Peyer's patch (tissue), 4 donors: Measurements from ENCODE around the gene MBNL2. TPM values are rescaled to one million over a fixed set of nuclear protein-coding genes. Genes with fewer than 3 reads are reported as not detected.

Experiments used
- DNase-seq, 3 donors: peaks; one replicate each; pipeline ENCODE4 v3.0.0-alpha.2; 2017 to 2019
- H3K27ac ChIP-seq, 4 donors: fragments of 200-600 bp; sonication (generic); one replicate each; pipeline ENCODE4 v1.5.1; 2016 to 2019
- H3K27me3 ChIP-seq, 2 donors: fragments of 200-600 bp; sonication (generic); one replicate each; pipeline ENCODE4 v1.5.1; 2019
- H3K36me3 ChIP-seq, 3 donors: fragments of 200-600 bp; sonication (generic); one replicate each; pipeline ENCODE4 v1.5.1; 2016 to 2019
- H3K4me1 ChIP-seq, 4 donors: fragments of 200-600 bp; sonication (generic); one replicate each; pipeline ENCODE4 v1.5.1; 2016 to 2019
- H3K4me3 ChIP-seq, 4 donors: fragments of 200-600 bp; sonication (generic); 1 replicate in 3 of 4; 2 replicates in 1 of 4; pipeline ENCODE4 v1.5.1; 2016 to 2019; ENCODE audit warnings: mild to moderate bottlenecking in 1 of 4
- H3K9me3 ChIP-seq, 4 donors: fragments of 200-600 bp; sonication (generic); one replicate each; pipeline ENCODE4 v1.5.1; 2016 to 2019; ENCODE audit warnings: mild to moderate bottlenecking in 1 of 4
- POLR2A ChIP-seq, 2 donors: fragments of 450-650 bp; IDR thresholded peaks; one replicate each; pipeline ENCODE4 v1.5.1; 2017; ENCODE audit warnings: antibody characterized with exemption in 2 of 2, mild to moderate bottlenecking in 2 of 2, moderate library complexity in 2 of 2
- total RNA-seq, 4 donors: library from RNA; depleted of rRNA; stranded (reverse); fragments of >200 nt; gene quantifications; one replicate each; pipeline ENCODE4 v1.1.0, GENCODE V29; 2016
- TF ChIP-seq, protein P1 (sequence below), 6 experiments: fragments of 450-650 bp in 4 of 6; fragments of 200-600 bp in 2 of 6; sonication (generic) in 1 of 6; IDR thresholded peaks; one replicate each; pipeline ENCODE4 v1.5.1; 2017 to 2019; ENCODE audit warnings: antibody characterized with exemption in 6 of 6, mild to moderate bottlenecking in 3 of 6, moderate library complexity in 1 of 6

Gene MBNL2
- total RNA-seq, 4 donors from 2014 or later: 27.0 to 44.6 (median 36.3) TPM

- no peak for DNase-seq
- Histone ChIP-seq H3K36me3 (no peaks in the 10 kb centered on the region), H3K9me3 (no peaks in the 10 kb centered on the region), H3K27ac (no peak overlapping the region), H3K4me3 (no peak overlapping the region), H3K27me3 (no peaks in the 10 kb centered on the region), H3K4me1 (no peaks in the 10 kb centered on the region)
- TF ChIP-seq, protein P1, sequence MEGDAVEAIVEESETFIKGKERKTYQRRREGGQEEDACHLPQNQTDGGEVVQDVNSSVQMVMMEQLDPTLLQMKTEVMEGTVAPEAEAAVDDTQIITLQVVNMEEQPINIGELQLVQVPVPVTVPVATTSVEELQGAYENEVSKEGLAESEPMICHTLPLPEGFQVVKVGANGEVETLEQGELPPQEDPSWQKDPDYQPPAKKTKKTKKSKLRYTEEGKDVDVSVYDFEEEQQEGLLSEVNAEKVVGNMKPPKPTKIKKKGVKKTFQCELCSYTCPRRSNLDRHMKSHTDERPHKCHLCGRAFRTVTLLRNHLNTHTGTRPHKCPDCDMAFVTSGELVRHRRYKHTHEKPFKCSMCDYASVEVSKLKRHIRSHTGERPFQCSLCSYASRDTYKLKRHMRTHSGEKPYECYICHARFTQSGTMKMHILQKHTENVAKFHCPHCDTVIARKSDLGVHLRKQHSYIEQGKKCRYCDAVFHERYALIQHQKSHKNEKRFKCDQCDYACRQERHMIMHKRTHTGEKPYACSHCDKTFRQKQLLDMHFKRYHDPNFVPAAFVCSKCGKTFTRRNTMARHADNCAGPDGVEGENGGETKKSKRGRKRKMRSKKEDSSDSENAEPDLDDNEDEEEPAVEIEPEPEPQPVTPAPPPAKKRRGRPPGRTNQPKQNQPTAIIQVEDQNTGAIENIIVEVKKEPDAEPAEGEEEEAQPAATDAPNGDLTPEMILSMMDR (IDR thresholded peaks at IDR 0.05): no peak
- TF ChIP-seq POLR2A (IDR thresholded peaks at IDR 0.05): no peak
Observed at GRCh38 chr13:97212004-97212403, 10.1 kb upstream of the MBNL2 start.

DNA sequence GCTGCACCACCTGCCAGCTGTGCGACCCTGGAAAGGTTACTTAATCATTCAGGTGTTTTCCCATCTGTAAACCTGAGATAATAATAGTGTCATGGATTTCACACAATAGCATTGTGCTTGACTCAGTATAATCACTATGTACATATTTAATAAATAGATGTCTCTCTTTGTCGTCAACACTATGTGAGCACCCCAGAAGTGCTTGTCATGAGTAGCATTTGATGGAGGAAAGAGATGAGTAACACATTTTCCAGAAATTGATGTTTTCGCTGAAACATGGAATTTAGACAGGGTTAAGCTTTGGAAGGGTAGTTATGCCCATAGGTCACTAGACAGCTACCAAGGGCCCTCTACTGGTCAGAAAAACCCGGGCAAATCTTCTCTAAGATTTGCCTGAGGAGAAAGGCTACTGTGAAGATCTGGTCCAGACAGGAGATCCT lies 9.5 kb upstream of the MBNL2 start:
- H3K36me3 ChIP-seq: no peaks in the 10 kb centered on the region
- no peak overlapping the region for H3K4me3 ChIP-seq
- peak in 1 of 3 donors; percentile 63 for DNase-seq
- H3K27me3 ChIP-seq: no peaks in the 10 kb centered on the region
- H3K27ac ChIP-seq: no peak overlapping the region
- no peak for TF ChIP-seq POLR2A (IDR thresholded peaks at IDR 0.05)
- TF ChIP-seq, protein P1 (IDR thresholded peaks at IDR 0.05): peak in 4 of 6 experiments; percentile 21 to 67 (median 62)
- no peaks in the 10 kb centered on the region for H3K9me3 ChIP-seq
- H3K4me1 ChIP-seq: no peaks in the 10 kb centered on the region

DNA sequence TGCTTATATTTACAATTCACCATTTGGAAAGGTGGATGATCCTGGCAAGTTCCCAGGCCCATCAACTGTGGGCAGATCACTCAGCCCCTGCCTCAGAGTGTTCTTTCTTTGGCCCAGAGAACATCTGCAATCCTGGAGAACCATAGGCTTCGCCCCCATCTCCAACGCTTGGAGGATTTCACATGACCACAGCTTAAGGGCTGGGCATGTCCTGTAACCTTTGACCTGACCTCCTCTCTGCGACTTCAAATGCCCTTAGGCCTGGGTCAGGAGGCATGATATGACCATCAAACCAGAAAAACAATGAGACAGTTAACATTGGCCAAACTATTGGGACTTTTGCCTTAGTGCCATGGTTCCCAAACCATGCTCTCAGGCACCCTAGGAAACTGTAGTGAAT lies 7.2 kb upstream of the MBNL2 start:
- Histone ChIP-seq H3K9me3 (no peaks in the 10 kb centered on the region), H3K27ac (no peak overlapping the region), H3K27me3 (no peaks in the 10 kb centered on the region), H3K4me1 (no peaks in the 10 kb centered on the region), H3K36me3 (no peaks in the 10 kb centered on the region), H3K4me3 (no peak overlapping the region)
- no peak for DNase-seq
- TF ChIP-seq POLR2A (IDR thresholded peaks at IDR 0.05): no peak
- TF ChIP-seq, protein P1 (IDR thresholded peaks at IDR 0.05): no peak

DNA sequence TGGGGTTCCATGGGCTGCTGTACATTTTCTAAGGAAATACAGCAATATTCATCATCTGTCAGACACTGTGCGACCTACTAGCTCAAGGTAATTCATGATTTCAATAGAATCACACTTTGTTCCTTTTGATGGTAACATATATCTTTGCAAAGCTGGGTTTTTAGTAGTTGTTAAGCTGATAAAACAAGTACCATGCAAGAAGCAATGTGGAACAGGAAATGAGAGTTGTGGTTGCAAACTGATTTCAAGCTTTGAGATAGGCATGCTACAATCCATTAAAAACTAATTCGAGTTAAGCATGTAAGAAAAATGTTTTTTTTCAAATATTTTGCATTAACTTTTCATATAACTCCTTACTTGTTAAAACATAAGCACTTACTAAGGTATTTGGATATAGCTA lies 6.8 kb upstream of the MBNL2 start:
- no peak overlapping the region for H3K27ac ChIP-seq
- H3K27me3 ChIP-seq: no peaks in the 10 kb centered on the region
- H3K4me3 ChIP-seq: no peak overlapping the region
- H3K9me3 ChIP-seq: no peaks in the 10 kb centered on the region
- no peaks in the 10 kb centered on the region for H3K4me1 ChIP-seq
- no peak for DNase-seq
- TF ChIP-seq POLR2A (IDR thresholded peaks at IDR 0.05): no peak
- TF ChIP-seq, protein P1 (IDR thresholded peaks at IDR 0.05): no peak
- no peaks in the 10 kb centered on the region for H3K36me3 ChIP-seq

DNA sequence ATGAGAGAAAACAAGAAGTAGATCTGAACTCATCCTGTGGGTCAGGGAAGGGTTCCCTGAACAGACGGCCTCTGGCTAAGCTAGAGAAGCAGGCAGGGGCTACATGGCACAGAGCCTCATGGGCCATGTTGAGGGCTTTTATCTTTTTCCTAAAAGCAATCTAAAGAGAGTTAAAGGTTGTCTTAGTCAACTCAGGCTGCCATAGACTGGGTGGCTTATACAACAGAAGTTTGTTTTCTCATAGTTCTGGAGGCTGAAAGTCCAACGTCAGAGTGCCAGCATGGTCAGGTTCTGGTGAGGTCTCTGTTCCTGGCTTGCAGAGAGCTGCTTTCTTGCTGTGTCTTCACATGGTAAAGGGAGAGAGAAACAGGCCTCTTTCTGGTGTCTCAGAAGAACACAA lies 2.9 kb upstream of the MBNL2 start:
- peaks cover 0 to 9% (median 0%) of the 10 kb centered on the region in 4 donors for H3K4me1 ChIP-seq
- TF ChIP-seq POLR2A (IDR thresholded peaks at IDR 0.05): no peak
- TF ChIP-seq, protein P1 (IDR thresholded peaks at IDR 0.05): no peak
- no peaks in the 10 kb centered on the region for H3K9me3 ChIP-seq
- no peak overlapping the region for H3K4me3 ChIP-seq
- H3K27me3 ChIP-seq: no peaks in the 10 kb centered on the region
- DNase-seq: no peak
- H3K36me3 ChIP-seq: no peaks in the 10 kb centered on the region
- H3K27ac ChIP-seq: no peak overlapping the region
